SK-N-SH treated with all-trans-retinoic acid at 6 μM for 48 hours (cell line): ENCODE data around the gene LRIT2.

Experiments used
- ATAC-seq: fragments of 200-7000 bp; cut with Tn5 transposase; 3 replicates; pipeline ENCODE4 v1.9.1; 2020; ENCODE audit warnings: mild to moderate bottlenecking, moderate library complexity
- ARNTL ChIP-seq: fragments of 450-650 bp; formaldehyde crosslinking; IDR thresholded peaks from 2 replicates; pipeline ENCODE4 v1.5.0; 2020; ENCODE audit warnings: low read depth, mild to moderate bottlenecking, moderate library complexity, borderline replicate concordance
- BACH2 ChIP-seq: fragments of 250-450 bp; sonication (Bioruptor Pico); IDR thresholded peaks from 2 replicates; pipeline ENCODE4 v1.9.0; 2021; ENCODE audit warnings: mild to moderate bottlenecking, borderline replicate concordance
- CSDC2 ChIP-seq: fragments of 250-450 bp; sonication (Bioruptor Pico); IDR thresholded peaks from 2 replicates; pipeline ENCODE4 v1.5.0; 2020; ENCODE audit warnings: mild to moderate bottlenecking, moderate library complexity
- CSRNP3 ChIP-seq: fragments of 250-450 bp; sonication (Bioruptor Pico); IDR thresholded peaks from 2 replicates; pipeline ENCODE4 v1.5.1; 2021; ENCODE audit warnings: mild to moderate bottlenecking, moderate library complexity
- ESRRG ChIP-seq: fragments of 250-450 bp; sonication (Bioruptor Pico); IDR thresholded peaks from 2 replicates; pipeline ENCODE4 v1.6.1; 2021; ENCODE audit warnings: mild to moderate bottlenecking
- GLIS3 ChIP-seq: fragments of 250-450 bp; sonication (Bioruptor Pico); IDR thresholded peaks from 2 replicates; pipeline ENCODE4 v1.5.0; 2020; ENCODE audit warnings: mild to moderate bottlenecking, moderate library complexity
- ISL1 ChIP-seq: fragments of 250-450 bp; sonication (Bioruptor Pico); IDR thresholded peaks from 2 replicates; pipeline ENCODE4 v2.1.2; 2022; ENCODE audit warnings: mild to moderate bottlenecking, moderate library complexity
- PPARA ChIP-seq: fragments of 250-450 bp; sonication (Bioruptor Pico); IDR thresholded peaks from 2 replicates; pipeline ENCODE4 v1.5.0; 2020; ENCODE audit warnings: mild to moderate bottlenecking, borderline replicate concordance
- RARB ChIP-seq: fragments of 250-450 bp; sonication (Bioruptor Pico); IDR thresholded peaks from 2 replicates; pipeline ENCODE4 v1.8.0; 2021; ENCODE audit warnings: mild to moderate bottlenecking, moderate library complexity
- SNAI2 ChIP-seq: fragments of 250-450 bp; sonication (Bioruptor Pico); IDR thresholded peaks from 2 replicates; pipeline ENCODE4 v1.5.0; 2020; ENCODE audit warnings: mild to moderate bottlenecking, moderate library complexity
- TCF4 ChIP-seq: fragments of 250-450 bp; sonication (Bioruptor Pico); IDR thresholded peaks from 2 replicates; pipeline ENCODE4 v1.8.0; 2021; ENCODE audit warnings: mild to moderate bottlenecking, moderate library complexity, borderline replicate concordance
- TOX ChIP-seq: fragments of 250-450 bp; sonication (Bioruptor Pico); IDR thresholded peaks from 2 replicates; pipeline ENCODE4 v1.8.0; 2021; ENCODE audit warnings: mild to moderate bottlenecking, moderate library complexity, borderline replicate concordance
- TSHZ2 ChIP-seq: fragments of 250-450 bp; sonication (Bioruptor Pico); IDR thresholded peaks from 2 replicates; pipeline ENCODE4 v1.5.0; 2020; ENCODE audit warnings: mild to moderate bottlenecking, moderate library complexity
- ZC3H10 ChIP-seq: fragments of 250-450 bp; sonication (Bioruptor Pico); IDR thresholded peaks from 2 replicates; pipeline ENCODE4 v1.5.1; 2021; ENCODE audit warnings: mild to moderate bottlenecking, moderate library complexity
- ZFP3 ChIP-seq: fragments of 250-450 bp; sonication (Bioruptor Pico); IDR thresholded peaks from 2 replicates; pipeline ENCODE4 v1.5.0; 2020; ENCODE audit warnings: mild to moderate bottlenecking, moderate library complexity
- ZFP30 ChIP-seq: fragments of 450-650 bp; formaldehyde crosslinking; IDR thresholded peaks from 2 replicates; pipeline ENCODE4 v1.5.0; 2022; ENCODE audit warnings: mild to moderate bottlenecking, moderate library complexity
- ZNF70 ChIP-seq: fragments of 450-650 bp; formaldehyde crosslinking; IDR thresholded peaks from 2 replicates; pipeline ENCODE4 v1.5.0; 2020; ENCODE audit warnings: mild to moderate bottlenecking, moderate library complexity
- ZNF8 ChIP-seq: fragments of 450-650 bp; formaldehyde crosslinking; IDR thresholded peaks from 2 replicates; pipeline ENCODE4 v1.5.0; 2020; ENCODE audit warnings: mild to moderate bottlenecking, moderate library complexity
- TF ChIP-seq, protein P1 (sequence below): fragments of 250-450 bp; sonication (Bioruptor Pico); IDR thresholded peaks from 2 replicates; pipeline ENCODE4 v1.8.0; 2020; ENCODE audit warnings: mild to moderate bottlenecking, moderate library complexity, borderline replicate concordance

LRIT2 gene

DNA sequence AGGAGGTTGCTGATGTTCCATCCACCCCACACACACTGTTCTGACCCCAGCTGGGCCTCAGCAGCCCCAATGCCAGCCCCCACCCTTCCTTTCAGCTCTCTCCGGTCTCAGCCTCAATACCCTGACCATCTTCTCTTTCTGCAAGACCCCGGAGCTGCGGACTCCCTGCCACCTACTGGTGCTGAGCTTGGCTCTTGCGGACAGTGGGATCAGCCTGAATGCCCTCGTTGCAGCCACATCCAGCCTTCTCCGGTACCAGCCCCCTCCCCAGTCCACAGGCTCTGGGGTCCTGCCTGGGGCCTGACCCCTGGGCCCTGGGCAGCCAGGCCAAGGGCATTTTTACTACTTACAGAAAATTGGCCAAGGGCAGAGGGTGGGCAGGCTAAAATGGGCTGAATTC lies 22.2 kb upstream of the LRIT2 start:
- ATAC-seq = no peak
- TF ChIP-seq CSDC2 (CRISPR knock-in tag) = no peak
- TF ChIP-seq RARB = no peak
- TF ChIP-seq ISL1 (CRISPR knock-in tag) = no peak
- TF ChIP-seq SNAI2 (CRISPR knock-in tag) = no peak
- TF ChIP-seq TCF4 = no peak
- TF ChIP-seq PPARA (CRISPR knock-in tag) = no peak
- no peak for TF ChIP-seq ZNF8 (CRISPR knock-in tag)
- no peak for TF ChIP-seq ZFP3

- TF ChIP-seq PPARA (CRISPR knock-in tag) (no peak), ESRRG (no peak), TCF4 (no peak), ARNTL (CRISPR knock-in tag) (no peak), ZFP3 (no peak), SNAI2 (CRISPR knock-in tag) (no peak), ZNF8 (CRISPR knock-in tag) (no peak), ZC3H10 (no peak), TOX (CRISPR knock-in tag) (no peak), TSHZ2 (no peak), CSDC2 (CRISPR knock-in tag) (no peak), CSRNP3 (CRISPR knock-in tag) (no peak), ZFP30 (CRISPR knock-in tag) (no peak), ZNF70 (CRISPR knock-in tag) (no peak), GLIS3 (CRISPR knock-in tag) (no peak), ISL1 (CRISPR knock-in tag) (no peak)
- TF ChIP-seq, protein P1, sequence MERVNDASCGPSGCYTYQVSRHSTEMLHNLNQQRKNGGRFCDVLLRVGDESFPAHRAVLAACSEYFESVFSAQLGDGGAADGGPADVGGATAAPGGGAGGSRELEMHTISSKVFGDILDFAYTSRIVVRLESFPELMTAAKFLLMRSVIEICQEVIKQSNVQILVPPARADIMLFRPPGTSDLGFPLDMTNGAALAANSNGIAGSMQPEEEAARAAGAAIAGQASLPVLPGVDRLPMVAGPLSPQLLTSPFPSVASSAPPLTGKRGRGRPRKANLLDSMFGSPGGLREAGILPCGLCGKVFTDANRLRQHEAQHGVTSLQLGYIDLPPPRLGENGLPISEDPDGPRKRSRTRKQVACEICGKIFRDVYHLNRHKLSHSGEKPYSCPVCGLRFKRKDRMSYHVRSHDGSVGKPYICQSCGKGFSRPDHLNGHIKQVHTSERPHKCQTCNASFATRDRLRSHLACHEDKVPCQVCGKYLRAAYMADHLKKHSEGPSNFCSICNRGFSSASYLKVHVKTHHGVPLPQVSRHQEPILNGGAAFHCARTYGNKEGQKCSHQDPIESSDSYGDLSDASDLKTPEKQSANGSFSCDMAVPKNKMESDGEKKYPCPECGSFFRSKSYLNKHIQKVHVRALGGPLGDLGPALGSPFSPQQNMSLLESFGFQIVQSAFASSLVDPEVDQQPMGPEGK (CRISPR knock-in tag) = no peak
- ATAC-seq = no peak
These were observed 19.4 kb upstream of the LRIT2 start, which contains the start of gene RGR for GRCh38 chr10:84244651-84245270. Gene RGR, plus strand, starts transcription at chr10:84245053. Its CDS starts 38 bp downstream, at chr10:84245091.

GRCh38 chr10:84243759-84244158 lies 18.4 kb upstream of the LRIT2 start:
- no peak for ATAC-seq
- TF ChIP-seq TOX (CRISPR knock-in tag) = no peak
- no peak for TF ChIP-seq ZFP3
- TF ChIP-seq CSRNP3 (CRISPR knock-in tag) = no peak
- no peak for TF ChIP-seq SNAI2 (CRISPR knock-in tag)
- TF ChIP-seq PPARA (CRISPR knock-in tag) = no peak
- TF ChIP-seq CSDC2 (CRISPR knock-in tag) = no peak
- no peak for TF ChIP-seq TCF4
- TF ChIP-seq TSHZ2 = no peak
- no peak for TF ChIP-seq ZC3H10
- TF ChIP-seq ZNF8 (CRISPR knock-in tag) = no peak
- no peak for TF ChIP-seq ISL1 (CRISPR knock-in tag)
- TF ChIP-seq BACH2 = no peak
- TF ChIP-seq, all 23 proteins: peak for 0
